ENCODE data around the gene CYGB.
A peak's percentile ranks its signal among the peaks of the same experiment; 100 is the strongest.

GRCh38 chr17:76523084-76524037 is 14.1 kb downstream of the CYGB start:
- TF ChIP-seq EZH2 (IDR thresholded peaks at IDR 0.05; ENCODE audit: borderline replicate concordance, low read depth, low read length, poor library complexity, severe bottlenecking) (no peak), CTCF (conservative IDR thresholded peaks at IDR 0.05; ENCODE audit: low read depth, low read length) (peak; percentile 99)

All from A673 (cell line).